C4-2B (cell line): ENCODE results near the gene CSTPP1.
"Not testable (repeated sequence)": the region's sequence is repeated elsewhere in the genome, so short reads cannot be mapped to it uniquely, and the experiment has no call there.

ENCODE experiments used
- H3K27ac ChIP-seq: fragments of 450-650 bp; 2 replicates; pipeline ENCODE4 v1.5.1; 2017
- ZFX ChIP-seq: fragments of 450-650 bp; IDR thresholded peaks from 2 replicates; pipeline ENCODE4 v1.6.1; 2017
- TF ChIP-seq, protein P1 (sequence below): fragments of 450-650 bp; conservative IDR thresholded peaks from 2 replicates; pipeline ENCODE4 v1.5.1; 2017; ENCODE audit warnings: mild to moderate bottlenecking

CSTPP1 gene

GRCh38 chr11:47093541-47093940, 157.0 kb downstream of the CSTPP1 start:
- no peak for TF ChIP-seq ZFX
- TF ChIP-seq, protein P1, sequence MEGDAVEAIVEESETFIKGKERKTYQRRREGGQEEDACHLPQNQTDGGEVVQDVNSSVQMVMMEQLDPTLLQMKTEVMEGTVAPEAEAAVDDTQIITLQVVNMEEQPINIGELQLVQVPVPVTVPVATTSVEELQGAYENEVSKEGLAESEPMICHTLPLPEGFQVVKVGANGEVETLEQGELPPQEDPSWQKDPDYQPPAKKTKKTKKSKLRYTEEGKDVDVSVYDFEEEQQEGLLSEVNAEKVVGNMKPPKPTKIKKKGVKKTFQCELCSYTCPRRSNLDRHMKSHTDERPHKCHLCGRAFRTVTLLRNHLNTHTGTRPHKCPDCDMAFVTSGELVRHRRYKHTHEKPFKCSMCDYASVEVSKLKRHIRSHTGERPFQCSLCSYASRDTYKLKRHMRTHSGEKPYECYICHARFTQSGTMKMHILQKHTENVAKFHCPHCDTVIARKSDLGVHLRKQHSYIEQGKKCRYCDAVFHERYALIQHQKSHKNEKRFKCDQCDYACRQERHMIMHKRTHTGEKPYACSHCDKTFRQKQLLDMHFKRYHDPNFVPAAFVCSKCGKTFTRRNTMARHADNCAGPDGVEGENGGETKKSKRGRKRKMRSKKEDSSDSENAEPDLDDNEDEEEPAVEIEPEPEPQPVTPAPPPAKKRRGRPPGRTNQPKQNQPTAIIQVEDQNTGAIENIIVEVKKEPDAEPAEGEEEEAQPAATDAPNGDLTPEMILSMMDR = no peak
- H3K27ac ChIP-seq = no peak overlapping the region

- not testable (repeated sequence) for H3K27ac ChIP-seq
These were observed 160.3 kb downstream of the CSTPP1 start for GRCh38 chr11:47096871-47097270.

- H3K27ac ChIP-seq = not testable (repeated sequence)
These were observed 161.7 kb downstream of the CSTPP1 start for GRCh38 chr11:47098223-47098622.

DNA sequence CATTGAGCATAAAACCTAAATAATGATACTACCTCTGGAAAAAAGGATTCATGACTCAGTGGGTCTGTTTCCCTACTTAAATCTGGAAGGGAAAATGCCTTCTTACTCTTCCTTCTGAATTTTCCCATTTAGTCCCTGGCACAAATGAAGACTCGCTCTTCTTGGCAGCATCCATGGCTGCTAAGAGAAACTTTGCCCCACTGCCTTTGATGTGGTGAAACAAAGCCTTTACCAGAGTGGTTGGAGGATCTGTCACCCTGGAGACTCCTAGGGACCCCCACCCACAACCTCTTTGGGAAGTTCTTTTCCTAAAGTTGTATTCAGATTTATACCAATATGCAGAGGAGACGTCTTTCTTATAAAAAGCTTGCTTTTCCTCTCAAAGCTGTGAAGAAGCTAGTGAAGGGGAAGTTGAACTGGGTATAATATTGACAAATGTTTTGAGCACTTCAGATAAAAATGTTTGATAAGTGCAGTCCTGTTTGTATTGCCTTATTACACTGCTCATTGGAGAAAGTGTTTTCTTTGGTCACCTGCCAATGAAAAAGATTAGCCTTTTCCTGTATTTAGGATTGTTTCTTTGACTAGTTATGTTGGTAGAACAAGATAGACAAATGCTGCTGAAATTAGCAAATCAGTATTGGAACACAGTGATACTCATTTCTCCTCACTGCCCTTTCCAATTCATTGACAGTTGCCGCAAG, 162.8 kb downstream of the CSTPP1 start:
- no peak overlapping the region for H3K27ac ChIP-seq
- no peak for TF ChIP-seq ZFX
- TF ChIP-seq, protein P1 = no peak

DNA sequence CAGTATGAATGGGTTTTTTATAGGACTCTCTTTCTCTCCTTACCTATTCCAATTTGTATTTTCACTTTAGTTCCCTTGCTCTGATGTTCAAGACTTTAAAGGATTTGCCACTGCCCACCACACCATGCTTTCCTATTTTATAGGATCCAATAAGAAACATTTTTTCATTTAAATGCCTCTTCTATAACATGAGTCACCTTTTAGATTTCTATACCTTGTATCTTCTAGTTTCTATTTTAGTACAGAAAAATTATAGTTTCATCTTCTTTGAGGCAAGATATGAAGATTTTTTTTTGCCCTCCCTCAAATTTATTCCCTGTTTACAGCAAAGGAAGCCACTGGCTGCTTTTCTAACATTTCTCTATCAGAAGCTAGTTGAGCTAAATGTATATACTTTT, 163.4 kb downstream of the CSTPP1 start:
- no peak overlapping the region for H3K27ac ChIP-seq
- TF ChIP-seq ZFX = no peak
- TF ChIP-seq, protein P1 = no peak

DNA sequence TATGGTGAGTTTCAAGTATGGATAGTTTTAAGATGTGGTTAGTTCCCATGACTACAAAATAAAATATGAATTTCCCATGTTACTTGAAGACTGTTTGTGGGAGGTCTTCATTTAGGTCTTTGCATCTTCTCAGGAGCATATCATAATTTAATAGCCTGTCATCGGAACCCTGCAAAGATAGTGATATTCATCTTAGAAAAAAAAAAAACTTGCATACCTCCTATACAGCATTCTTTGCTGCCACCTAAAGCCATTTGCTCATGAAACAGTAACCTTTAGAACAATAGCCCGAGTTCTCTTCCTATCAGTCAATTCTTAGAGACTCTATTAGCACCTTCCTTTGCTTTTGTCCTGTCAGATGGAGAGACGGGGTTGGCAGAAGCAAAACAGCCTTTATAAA, 164.8 kb downstream of the CSTPP1 start:
- no peak overlapping the region for H3K27ac ChIP-seq
- TF ChIP-seq, protein P1 = no peak
- no peak for TF ChIP-seq ZFX

DNA sequence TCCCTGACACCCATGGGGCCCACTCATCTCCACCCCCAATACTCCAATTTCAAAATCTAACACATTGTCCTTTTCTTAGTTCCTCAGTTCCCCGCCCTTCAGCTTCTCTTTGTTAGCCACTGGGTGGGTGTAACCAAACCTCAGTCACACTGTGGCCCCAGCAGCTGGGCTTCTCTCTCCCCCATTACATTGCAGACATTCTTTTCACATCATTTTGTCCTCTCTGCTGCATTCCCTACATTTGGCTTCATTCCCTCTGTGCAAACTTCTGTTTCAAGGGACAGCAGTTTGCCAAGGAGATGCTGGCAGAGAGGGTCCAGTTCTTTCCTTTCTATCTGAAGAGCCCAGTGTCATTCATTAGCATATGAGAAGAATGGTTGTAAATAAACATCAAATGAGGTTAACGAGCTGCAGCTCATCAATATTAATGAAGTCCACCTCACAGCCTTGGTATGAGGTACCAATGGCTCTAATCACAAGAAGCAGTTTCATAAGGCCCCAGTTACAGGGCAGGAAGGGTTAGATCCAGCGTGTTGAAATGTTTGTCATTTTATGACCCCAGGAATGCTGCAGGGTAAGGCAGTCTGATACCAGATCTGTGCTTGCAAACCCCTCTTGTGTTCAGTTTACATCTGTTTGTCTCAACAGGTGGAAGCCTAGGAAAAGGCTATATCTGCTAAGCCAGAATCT, 167.8 kb downstream of the CSTPP1 start:
- no peak for TF ChIP-seq ZFX
- TF ChIP-seq, protein P1 = no peak
- H3K27ac ChIP-seq = no peak overlapping the region

DNA sequence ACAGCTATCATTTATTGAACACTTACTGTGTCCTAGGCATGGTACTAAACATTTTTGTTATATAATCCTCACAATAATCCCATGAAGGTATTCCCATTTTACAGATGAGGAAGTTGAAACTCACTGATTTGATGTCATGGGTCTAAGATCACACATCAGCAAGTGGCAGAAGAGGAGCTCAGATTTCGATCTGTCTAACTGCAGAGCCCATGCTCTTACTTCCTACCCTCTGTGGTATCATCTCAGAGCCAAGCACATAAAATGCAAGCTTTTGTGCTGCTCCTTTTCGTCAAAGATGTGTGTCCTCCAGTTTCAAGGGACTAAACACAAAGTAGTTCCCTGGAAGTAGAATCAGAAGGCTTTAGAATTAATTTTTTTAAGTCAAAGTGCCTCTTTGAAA, 169.0 kb downstream of the CSTPP1 start:
- no peak overlapping the region for H3K27ac ChIP-seq
- no peak for TF ChIP-seq ZFX
- TF ChIP-seq, protein P1 = no peak
